ENCODE results near the gene VPS33B. TPM values are rescaled to one million over a fixed set of nuclear protein-coding genes. Genes with fewer than 3 reads are reported as not detected.

The VPS33B gene
- total and polyA plus RNA-seq, 2 of the 8 experiments (the other 6 are each of a cell fraction or from before 2014, with no cell fraction given), result 11.8 to 17.3 TPM

- TF ChIP-seq ATF3 (IDR thresholded peaks at IDR 0.05; ENCODE audit: insufficient read depth, low read depth, low read length) (no peak), YY1 (IDR thresholded peaks at IDR 0.05; ENCODE audit: low read depth, low read length) (no peak), ASH2L (IDR thresholded peaks at IDR 0.05; ENCODE audit: low read length) (peak; percentile 46), POLR2A (IDR thresholded peaks at IDR 0.05; ENCODE audit: control extremely low read depth in 1 of 2, low read depth in 2 of 2, low read length in 2 of 2) (peak in 1 of 2 experiments; percentile 62; a peak in 2 of 3 replicates), EP300 (IDR thresholded peaks at IDR 0.05; ENCODE audit: borderline replicate concordance in 1 of 2, low read depth in 2 of 2, low read length in 2 of 2) (no peak), MAX (IDR thresholded peaks at IDR 0.05) (peak; percentile 89), RBBP5 (IDR thresholded peaks at IDR 0.05; ENCODE audit: borderline replicate concordance, low read depth, low read length) (0 out of 2 replicates have a peak, but pooled peaks have one; percentile 34), POLR2AphosphoS5 (IDR thresholded peaks at IDR 0.05; ENCODE audit: low read depth, low read length) (peak; percentile 6), POU5F1 (IDR thresholded peaks at IDR 0.05; ENCODE audit: low read depth, low read length) (no peak), SP1 (IDR thresholded peaks at IDR 0.05; ENCODE audit: low read depth, low read length) (no peak), PHF8 (conservative IDR thresholded peaks at IDR 0.05; ENCODE audit: low read depth, low read length) (peak; percentile 59), SIN3A (conservative IDR thresholded peaks at IDR 0.05 in 1 of 2, IDR thresholded peaks at IDR 0.05 in 1 of 2; ENCODE audit: low read depth in 1 of 2, low read length in 2 of 2) (0 out of 4 replicates have a peak, but pooled peaks of 1 of the 2 experiments have one; percentile 41)
Measured at GRCh38 chr15:90957031-90957790, 65.2 kb downstream of the VPS33B start (continued).

Measured in H1 (cell line).